K562 (cell line): ENCODE results near the gene GAK.

Experiments used
- CTCF ChIP-seq, 3 experiments: IDR thresholded peaks in 2 of 3; conservative IDR thresholded peaks in 1 of 3; 2 replicates each; pipeline ENCODE4 v1.5.1; 2011 to 2012; ENCODE audit warnings: low read length in 3 of 3, mild to moderate bottlenecking in 3 of 3, control low read depth in 2 of 3, improper control_type of control experiment in 1 of 3, inconsistent platforms in 1 of 3, low read depth in 1 of 3, mixed read lengths in 1 of 3, moderate library complexity in 1 of 3; ENCODE audit not compliant: insufficient read depth in 2 of 3
- ELK1 ChIP-seq: sonication (generic); formaldehyde crosslinking; IDR thresholded peaks from 2 replicates; pipeline ENCODE4 v1.8.1; 2022; ENCODE audit warnings: missing genetic modification reagents
- JUN ChIP-seq, 2 experiments: sonication (generic) in 1 of 2; formaldehyde crosslinking in 1 of 2; IDR thresholded peaks; 2 replicates each; pipeline versions ENCODE4 v1.6.1 to v1.8.0; 2012 to 2022; ENCODE audit warnings: borderline replicate concordance in 2 of 2, mild to moderate bottlenecking in 2 of 2, improper control_type of control experiment in 1 of 2, low read depth in 1 of 2, low read length in 1 of 2, missing genetic modification reagents in 1 of 2
- KDM5B ChIP-seq: fragments of 200-600 bp; sonication (generic); IDR thresholded peaks from 2 replicates; pipeline ENCODE4 v1.6.1; 2012; ENCODE audit warnings: low read depth, mild to moderate bottlenecking, moderate library complexity, low read length, control low read depth, inconsistent platforms; ENCODE audit not compliant: insufficient replicate concordance
- ZNF143 ChIP-seq: sonication (generic); formaldehyde crosslinking; IDR thresholded peaks from 2 replicates; pipeline ENCODE4 v1.9.0; 2022; ENCODE audit warnings: mild to moderate bottlenecking, missing genetic modification reagents
- ZNF408 ChIP-seq: fragments of 250-450 bp; sonication (Bioruptor Pico); IDR thresholded peaks from 2 replicates; pipeline ENCODE4 v1.4.0; 2020; ENCODE audit warnings: low read depth, mild to moderate bottlenecking, moderate library complexity

- TF ChIP-seq KDM5B: no peak
- no peak for TF ChIP-seq CTCF (IDR thresholded peaks at IDR 0.05 in 2 of 3, conservative IDR thresholded peaks at IDR 0.05 in 1 of 3; ENCODE audit: insufficient read depth in 2 of 3, low read depth in 1 of 3, low read length in 3 of 3)
- no peak for TF ChIP-seq JUN (IDR thresholded peaks at IDR 0.05; ENCODE audit: borderline replicate concordance, low read depth, low read length)
- TF ChIP-seq JUN (CRISPR knock-in tag; IDR thresholded peaks at IDR 0.05; ENCODE audit: borderline replicate concordance): no peak
- no peak for TF ChIP-seq ZNF408
- no peak for TF ChIP-seq ZNF143
- TF ChIP-seq ELK1 (CRISPR knock-in tag): no peak
Measured at GRCh38 chr4:896630-897029, 35.5 kb downstream of the GAK start.
